CD14-positive monocyte (primary cell): ENCODE data around the gene DNAH1. TPM values are rescaled to one million over a fixed set of nuclear protein-coding genes. Genes with fewer than 3 reads are reported as not detected.
A peak's percentile ranks its signal among the peaks of the same experiment; 100 is the strongest.

Experiments
- DNase-seq, 3 donors: peaks; one replicate each; pipeline ENCODE4 v3.0.0-alpha.2; 2011 to 2022
- H2AFZ ChIP-seq: 2 replicates; pipeline ENCODE4 v1.6.0; 2012; ENCODE audit warnings: mild to moderate bottlenecking, low read depth, low read length, inconsistent platforms; ENCODE audit not compliant: insufficient read depth, poor library complexity, severe bottlenecking
- H3K27ac ChIP-seq, 2 donors: 1 replicate in 1 of 2; 2 replicates in 1 of 2; pipeline ENCODE4 v1.5.1; 2012 to 2013; ENCODE audit warnings: low read length in 2 of 2, control low read depth in 1 of 2, inconsistent platforms in 1 of 2, low read depth in 1 of 2, mild to moderate bottlenecking in 1 of 2
- H3K27me3 ChIP-seq, 2 donors: one replicate each; pipeline versions ENCODE4 v1.6.0 to v1.6.1; 2011 to 2013; ENCODE audit warnings: low read length in 2 of 2; ENCODE audit not compliant: control insufficient read depth in 2 of 2, insufficient read depth in 2 of 2
- H3K36me3 ChIP-seq, 2 donors: replicated peaks in 1 of 2; 1 replicate in 1 of 2; 2 replicates in 1 of 2; pipeline versions ENCODE4 v1.5.1 to v1.6.1; 2012 to 2013; ENCODE audit warnings: low read length in 2 of 2, control low read depth in 1 of 2, inconsistent platforms in 1 of 2, mild to moderate bottlenecking in 1 of 2; ENCODE audit not compliant: insufficient read depth in 2 of 2, control insufficient read depth in 1 of 2
- H3K4me1 ChIP-seq, 2 donors: 1 replicate in 1 of 2; 2 replicates in 1 of 2; pipeline versions ENCODE4 v1.5.1 to v1.6.1; 2012 to 2013; ENCODE audit warnings: low read length in 2 of 2, control low read depth in 1 of 2, inconsistent platforms in 1 of 2, mild to moderate bottlenecking in 1 of 2, moderate library complexity in 1 of 2; ENCODE audit not compliant: insufficient read depth in 2 of 2, control insufficient read depth in 1 of 2
- H3K4me2 ChIP-seq: replicated peaks from 2 replicates; pipeline ENCODE3; 2012; ENCODE audit warnings: low read length, moderate library complexity, mild to moderate bottlenecking; ENCODE audit not compliant: poor library complexity, severe bottlenecking; ENCODE audit errors: extremely low read depth
- H3K4me3 ChIP-seq, 3 experiments: fragments of 200-600 bp in 1 of 3; sonication (generic) in 1 of 3; replicated peaks in 1 of 3; 1 replicate in 2 of 3; 2 replicates in 1 of 3; pipeline ENCODE4 v1.5.1; 2011 to 2013; ENCODE audit warnings: low read length in 3 of 3, mild to moderate bottlenecking in 3 of 3, control low read depth in 2 of 3, low read depth in 2 of 3, inconsistent platforms in 1 of 3, moderate library complexity in 1 of 3
- H3K79me2 ChIP-seq: 2 replicates; pipeline ENCODE4 v1.6.0; 2012; ENCODE audit warnings: mild to moderate bottlenecking, control low read depth, inconsistent platforms, low read length, moderate library complexity; ENCODE audit not compliant: insufficient read depth
- H3K9ac ChIP-seq: 2 replicates; pipeline ENCODE4 v1.6.0; 2017; ENCODE audit warnings: low read length, mild to moderate bottlenecking; ENCODE audit not compliant: insufficient read depth, poor library complexity, severe bottlenecking
- H3K9me3 ChIP-seq, 2 donors: replicated peaks in 1 of 2; 1 replicate in 1 of 2; 2 replicates in 1 of 2; pipeline versions ENCODE4 v1.5.1 to v1.6.1; 2012 to 2013; ENCODE audit warnings: low read length in 2 of 2, control low read depth in 1 of 2; ENCODE audit not compliant: control insufficient read depth in 1 of 2, insufficient read depth in 1 of 2
- H4K20me1 ChIP-seq: 2 replicates; pipeline ENCODE4 v1.6.0; 2012; ENCODE audit warnings: mild to moderate bottlenecking, low read length, control low read depth, moderate library complexity; ENCODE audit not compliant: insufficient read depth
- H3K27ac Mint-ChIP-seq, 7 donors: one replicate each; pipeline ENCODE4 v1.8.0; 2020; ENCODE audit warnings: mild to moderate bottlenecking in 7 of 7, mixed read lengths in 7 of 7, moderate library complexity in 6 of 7, inconsistent platforms in 2 of 7
- H3K27me3 Mint-ChIP-seq, 3 donors: one replicate each; pipeline ENCODE4 v1.8.0; 2021 to 2022; ENCODE audit warnings: low read depth in 3 of 3, mild to moderate bottlenecking in 3 of 3, mixed read lengths in 3 of 3, moderate library complexity in 3 of 3, inconsistent platforms in 1 of 3
- H3K36me3 Mint-ChIP-seq, 2 donors: one replicate each; pipeline ENCODE4 v1.8.0; 2020; ENCODE audit warnings: mixed read lengths in 2 of 2, inconsistent platforms in 1 of 2, mild to moderate bottlenecking in 1 of 2
- H3K4me1 Mint-ChIP-seq: one replicate; pipeline ENCODE4 v1.8.0; 2020; ENCODE audit warnings: mild to moderate bottlenecking, mixed read lengths
- H3K4me3 Mint-ChIP-seq, 2 donors: one replicate each; pipeline ENCODE4 v1.8.0; 2020; ENCODE audit warnings: mild to moderate bottlenecking in 2 of 2, mixed read lengths in 2 of 2, moderate library complexity in 1 of 2
- H3K9me3 Mint-ChIP-seq, 7 donors: one replicate each; pipeline ENCODE4 v1.8.0; 2020 to 2022; ENCODE audit warnings: mixed read lengths in 7 of 7, mild to moderate bottlenecking in 6 of 7, moderate library complexity in 6 of 7, inconsistent platforms in 2 of 7
- CTCF ChIP-seq: fragments of 200-600 bp; IDR thresholded peaks from one replicate; pipeline ENCODE4 v1.8.0; 2022; ENCODE audit warnings: antibody characterized with exemption, mild to moderate bottlenecking
- WGBS: methylation state at CpG from one replicate; pipeline ENCODE4 v1.1.5; 2013; ENCODE audit warnings: missing lambda C conversion rate; ENCODE audit not compliant: insufficient coverage; 5-methylcytosine and 5-hydroxymethylcytosine counted together
- intact Hi-C, 2 donors: fragments of 100-400 bp; cut with micrococcal nuclease; formaldehyde crosslinking; loops; one replicate each; pipeline versions ENCODE4 v1.15.0 to v1.15.1; 2023
- polyA plus RNA-seq, 3 donors: library from polyadenylated mRNA; depleted of rRNA in 1 of 3; unstranded in 2 of 3; stranded (reverse) in 1 of 3; fragments of 300-500 nt in 2 of 3; fragments of >200 nt in 1 of 3; fragmentation: Illumina TruSeq in 2 of 3; gene quantifications; 1 replicate in 2 of 3; 2 replicates in 1 of 3; pipeline ENCODE4 v1.2.3, GENCODE V29; 2012 to 2021

Gene DNAH1
- polyA plus RNA-seq, 3 donors = 0.15 to 47.0 (median 0.25) TPM

- H3K36me3 Mint-ChIP-seq = peaks cover 23 to 47% of the 10 kb centered on the region in 2 donors
- H3K9me3 Mint-ChIP-seq = no peaks in the 10 kb centered on the region
- no CpG with 5 or more reads among the region's 6 CpGs for WGBS
- Histone ChIP-seq H4K20me1 (no peaks in the 10 kb centered on the region), H3K4me3 (no peak overlapping the region), H3K9ac (no peak overlapping the region), H3K9me3 (no peaks in the 10 kb centered on the region), H3K4me1 (peaks cover 41 to 44% of the 10 kb centered on the region in 2 donors), H2AFZ (no peak overlapping the region), H3K79me2 (peaks cover 3% of the 10 kb centered on the region), H3K36me3 (peaks cover 6 to 13% of the 10 kb centered on the region in 2 donors), H3K27me3 (no peaks in the 10 kb centered on the region), H3K4me2 (no peak overlapping the region), H3K27ac (no peak overlapping the region)
- H3K4me3 Mint-ChIP-seq = no peak overlapping the region
- no peak for DNase-seq
- H3K27me3 Mint-ChIP-seq = peaks cover 3 to 11% (median 5%) of the 10 kb centered on the region in 3 donors
- TF ChIP-seq CTCF = no peak
- H3K4me1 Mint-ChIP-seq = peaks cover 55% of the 10 kb centered on the region
- H3K27ac Mint-ChIP-seq = peak overlapping the region in 6 of 7 donors; percentile 66 to 96 (median 93)
- intact Hi-C loops = no loop called here
Measured at GRCh38 chr3:52315006-52315405, 1.1 kb upstream of the DNAH1 start.

- H3K36me3 Mint-ChIP-seq = peaks cover 23 to 43% of the 10 kb centered on the region in 2 donors
- no peaks in the 10 kb centered on the region for H4K20me1 ChIP-seq
- peaks cover 3% of the 10 kb centered on the region for H3K79me2 ChIP-seq
- no peaks in the 10 kb centered on the region for H3K27me3 ChIP-seq
- peak overlapping the region; percentile 73 for H3K4me2 ChIP-seq
- H3K4me1 Mint-ChIP-seq = peaks cover 50% of the 10 kb centered on the region
- no peak overlapping the region for H3K27ac ChIP-seq
- H3K4me3 Mint-ChIP-seq = peak overlapping the region; percentile 71 to 75
- H3K36me3 ChIP-seq = peaks cover 0 to 9% of the 10 kb centered on the region in 2 donors
- H3K4me1 ChIP-seq = peaks cover 40 to 43% of the 10 kb centered on the region in 2 donors
- peaks cover 3 to 11% (median 5%) of the 10 kb centered on the region in 3 donors for H3K27me3 Mint-ChIP-seq
- DNase-seq = peak; percentile 45 to 65 (median 59)
- no peak overlapping the region for H2AFZ ChIP-seq
- no peaks in the 10 kb centered on the region for H3K9me3 ChIP-seq
- H3K27ac Mint-ChIP-seq = peak overlapping the region in 5 of 7 donors; percentile 8 to 72 (median 20)
- H3K9ac ChIP-seq = no peak overlapping the region
- peak overlapping the region in 2 of 3 experiments; percentile 10 to 65 for H3K4me3 ChIP-seq
- TF ChIP-seq CTCF = no peak
- intact Hi-C loops = no loop called here
- WGBS = 27% methylated on average over 31 of the region's 45 CpGs
- H3K9me3 Mint-ChIP-seq = no peaks in the 10 kb centered on the region
Measured at GRCh38 chr3:52317208-52318000, 1.3 kb downstream of the DNAH1 start.
